HepG2 (cell line): ENCODE measurements around the gene TMEM95. TPM values are rescaled to one million over a fixed set of nuclear protein-coding genes. Genes with fewer than 3 reads are reported as not detected.

Experiments used
- ARID4A ChIP-seq: sonication (generic); formaldehyde crosslinking; IDR thresholded peaks from 2 replicates; pipeline ENCODE4 v1.5.0; 2020; ENCODE audit warnings: mild to moderate bottlenecking, missing genetic modification reagents, borderline replicate concordance
- EZH2 ChIP-seq: conservative IDR thresholded peaks from 2 replicates; pipeline ENCODE4 v1.6.1; 2012; ENCODE audit warnings: mild to moderate bottlenecking, low read depth, low read length, moderate library complexity
- HNRNPLL ChIP-seq: fragments of 200-400 bp; formaldehyde crosslinking; IDR thresholded peaks from 2 replicates; pipeline ENCODE4 v1.6.1; 2017; ENCODE audit warnings: mild to moderate bottlenecking, low read depth, low read length; ENCODE audit not compliant: poor library complexity, severe bottlenecking
- JDP2 ChIP-seq: sonication (generic); formaldehyde crosslinking; IDR thresholded peaks from 2 replicates; pipeline ENCODE4 v1.8.1; 2022; ENCODE audit warnings: missing genetic modification reagents, borderline replicate concordance
- MTF2 ChIP-seq: sonication (generic); formaldehyde crosslinking; IDR thresholded peaks from 2 replicates; pipeline ENCODE4 v1.5.0; 2020; ENCODE audit warnings: missing genetic modification reagents, borderline replicate concordance
- NFYC ChIP-seq: IDR thresholded peaks from 2 replicates; pipeline ENCODE4 v1.6.1; 2016; ENCODE audit warnings: missing genetic modification reagents, missing compliant biosample characterization
- PHB2 ChIP-seq: fragments of 450-650 bp; IDR thresholded peaks from 2 replicates; pipeline ENCODE4 v1.6.1; 2018; ENCODE audit not compliant: partially characterized antibody
- SSRP1 ChIP-seq: IDR thresholded peaks from 2 replicates; pipeline ENCODE4 v1.6.1; 2016; ENCODE audit warnings: control low read depth
- ZNF251 ChIP-seq: sonication (generic); formaldehyde crosslinking; IDR thresholded peaks from 2 replicates; pipeline ENCODE4 v1.9.0; 2021; ENCODE audit warnings: mild to moderate bottlenecking, missing genetic modification reagents
- ZNF431 ChIP-seq: sonication (generic); formaldehyde crosslinking; IDR thresholded peaks from 2 replicates; pipeline ENCODE4 v1.9.0; 2022; ENCODE audit warnings: missing genetic modification reagents, low read depth, mild to moderate bottlenecking, borderline replicate concordance
- ZNF512 ChIP-seq: sonication (generic); formaldehyde crosslinking; IDR thresholded peaks from 2 replicates; pipeline ENCODE4 v1.4.0; 2020; ENCODE audit warnings: mild to moderate bottlenecking, missing genetic modification reagents
- ZNF709 ChIP-seq: sonication (generic); formaldehyde crosslinking; IDR thresholded peaks from 2 replicates; pipeline ENCODE4 v1.5.0; 2020; ENCODE audit warnings: mild to moderate bottlenecking, missing genetic modification reagents
- polyA plus RNA-seq, 8 experiments: library from polyadenylated mRNA; depleted of rRNA in 3 of 8; stranded (reverse) in 7 of 8; unstranded in 1 of 8; fragments of >200 nt; fragmentation: Illumina TruSeq in 4 of 8; extraction: Trizol in 4 of 8; gene quantifications; 2 replicates each; pipeline versions ENCODE4 v1.2.1 to v1.2.3, GENCODE V29; 2011 to 2016; ENCODE audit warnings: low read depth in 4 of 8, missing spikeins in 1 of 8, mixed read lengths in 1 of 8; ENCODE audit not compliant: insufficient read depth in 1 of 8
- total RNA-seq, 5 experiments: library from RNA; depleted of rRNA; stranded (reverse); fragments of >200 nt; fragmentation: Illumina TruSeq; extraction: Trizol; gene quantifications; 2 replicates each; pipeline ENCODE4 v1.2.3, GENCODE V29; 2016; ENCODE audit warnings: low read depth in 1 of 5
- TF ChIP-seq, protein P1 (sequence below): sonication (generic); formaldehyde crosslinking; IDR thresholded peaks from 2 replicates; pipeline ENCODE4 v1.5.0; 2020; ENCODE audit warnings: mild to moderate bottlenecking, missing genetic modification reagents, borderline replicate concordance

TMEM95 gene
- total and polyA plus RNA-seq, 2 of the 13 experiments (the other 11 are each of a cell fraction or from before 2014, with no cell fraction given) = not detected

DNA sequence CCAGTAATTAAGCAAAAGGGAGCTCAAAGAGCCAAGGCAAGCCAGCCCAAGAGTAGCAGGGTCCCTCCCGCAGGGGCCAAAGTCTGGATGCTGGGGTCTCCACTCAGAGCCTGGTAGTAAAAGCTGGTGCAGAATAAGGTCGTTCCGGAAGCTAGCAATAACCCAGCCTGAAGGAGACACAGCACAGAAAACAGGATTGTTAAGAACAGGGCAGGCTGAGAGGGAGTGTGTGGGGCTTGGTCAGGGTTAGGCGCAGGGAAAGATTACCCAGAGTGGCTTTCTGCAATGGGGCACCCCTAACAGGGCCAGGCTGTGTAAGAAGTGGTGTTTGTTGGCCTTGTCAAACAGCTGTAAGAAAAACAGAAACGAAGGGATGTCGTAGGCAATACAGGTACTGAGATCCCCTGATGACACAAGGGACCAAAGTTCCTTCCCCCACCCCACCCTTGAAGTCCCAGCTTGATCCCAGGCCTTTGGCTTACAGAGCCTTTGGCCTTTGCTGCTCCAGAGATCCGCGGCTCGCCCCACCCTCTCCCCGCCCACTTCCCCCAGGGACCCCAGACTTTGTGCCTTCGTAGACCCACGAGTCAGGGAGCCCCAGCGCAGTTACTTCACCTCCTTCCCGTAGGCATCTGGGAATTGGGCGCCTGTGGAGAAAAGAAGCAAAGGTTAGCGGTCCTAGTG is 48.2 kb downstream of the TMEM95 start (continued):
- TF ChIP-seq MTF2 (CRISPR knock-in tag) (no peak), NFYC (no peak), JDP2 (CRISPR knock-in tag) (no peak), SSRP1 (CRISPR knock-in tag) (peak; percentile 74; the same call in 1 of the 2 replicates), ZNF251 (CRISPR knock-in tag) (no peak), ZNF709 (CRISPR knock-in tag) (no peak), EZH2 (no peak), ZNF512 (CRISPR knock-in tag) (no peak), HNRNPLL (no peak), PHB2 (no peak), ARID4A (CRISPR knock-in tag) (peak; percentile 73; the same call in 1 of the 2 replicates), ZNF431 (CRISPR knock-in tag) (no peak)
- TF ChIP-seq, protein P1, sequence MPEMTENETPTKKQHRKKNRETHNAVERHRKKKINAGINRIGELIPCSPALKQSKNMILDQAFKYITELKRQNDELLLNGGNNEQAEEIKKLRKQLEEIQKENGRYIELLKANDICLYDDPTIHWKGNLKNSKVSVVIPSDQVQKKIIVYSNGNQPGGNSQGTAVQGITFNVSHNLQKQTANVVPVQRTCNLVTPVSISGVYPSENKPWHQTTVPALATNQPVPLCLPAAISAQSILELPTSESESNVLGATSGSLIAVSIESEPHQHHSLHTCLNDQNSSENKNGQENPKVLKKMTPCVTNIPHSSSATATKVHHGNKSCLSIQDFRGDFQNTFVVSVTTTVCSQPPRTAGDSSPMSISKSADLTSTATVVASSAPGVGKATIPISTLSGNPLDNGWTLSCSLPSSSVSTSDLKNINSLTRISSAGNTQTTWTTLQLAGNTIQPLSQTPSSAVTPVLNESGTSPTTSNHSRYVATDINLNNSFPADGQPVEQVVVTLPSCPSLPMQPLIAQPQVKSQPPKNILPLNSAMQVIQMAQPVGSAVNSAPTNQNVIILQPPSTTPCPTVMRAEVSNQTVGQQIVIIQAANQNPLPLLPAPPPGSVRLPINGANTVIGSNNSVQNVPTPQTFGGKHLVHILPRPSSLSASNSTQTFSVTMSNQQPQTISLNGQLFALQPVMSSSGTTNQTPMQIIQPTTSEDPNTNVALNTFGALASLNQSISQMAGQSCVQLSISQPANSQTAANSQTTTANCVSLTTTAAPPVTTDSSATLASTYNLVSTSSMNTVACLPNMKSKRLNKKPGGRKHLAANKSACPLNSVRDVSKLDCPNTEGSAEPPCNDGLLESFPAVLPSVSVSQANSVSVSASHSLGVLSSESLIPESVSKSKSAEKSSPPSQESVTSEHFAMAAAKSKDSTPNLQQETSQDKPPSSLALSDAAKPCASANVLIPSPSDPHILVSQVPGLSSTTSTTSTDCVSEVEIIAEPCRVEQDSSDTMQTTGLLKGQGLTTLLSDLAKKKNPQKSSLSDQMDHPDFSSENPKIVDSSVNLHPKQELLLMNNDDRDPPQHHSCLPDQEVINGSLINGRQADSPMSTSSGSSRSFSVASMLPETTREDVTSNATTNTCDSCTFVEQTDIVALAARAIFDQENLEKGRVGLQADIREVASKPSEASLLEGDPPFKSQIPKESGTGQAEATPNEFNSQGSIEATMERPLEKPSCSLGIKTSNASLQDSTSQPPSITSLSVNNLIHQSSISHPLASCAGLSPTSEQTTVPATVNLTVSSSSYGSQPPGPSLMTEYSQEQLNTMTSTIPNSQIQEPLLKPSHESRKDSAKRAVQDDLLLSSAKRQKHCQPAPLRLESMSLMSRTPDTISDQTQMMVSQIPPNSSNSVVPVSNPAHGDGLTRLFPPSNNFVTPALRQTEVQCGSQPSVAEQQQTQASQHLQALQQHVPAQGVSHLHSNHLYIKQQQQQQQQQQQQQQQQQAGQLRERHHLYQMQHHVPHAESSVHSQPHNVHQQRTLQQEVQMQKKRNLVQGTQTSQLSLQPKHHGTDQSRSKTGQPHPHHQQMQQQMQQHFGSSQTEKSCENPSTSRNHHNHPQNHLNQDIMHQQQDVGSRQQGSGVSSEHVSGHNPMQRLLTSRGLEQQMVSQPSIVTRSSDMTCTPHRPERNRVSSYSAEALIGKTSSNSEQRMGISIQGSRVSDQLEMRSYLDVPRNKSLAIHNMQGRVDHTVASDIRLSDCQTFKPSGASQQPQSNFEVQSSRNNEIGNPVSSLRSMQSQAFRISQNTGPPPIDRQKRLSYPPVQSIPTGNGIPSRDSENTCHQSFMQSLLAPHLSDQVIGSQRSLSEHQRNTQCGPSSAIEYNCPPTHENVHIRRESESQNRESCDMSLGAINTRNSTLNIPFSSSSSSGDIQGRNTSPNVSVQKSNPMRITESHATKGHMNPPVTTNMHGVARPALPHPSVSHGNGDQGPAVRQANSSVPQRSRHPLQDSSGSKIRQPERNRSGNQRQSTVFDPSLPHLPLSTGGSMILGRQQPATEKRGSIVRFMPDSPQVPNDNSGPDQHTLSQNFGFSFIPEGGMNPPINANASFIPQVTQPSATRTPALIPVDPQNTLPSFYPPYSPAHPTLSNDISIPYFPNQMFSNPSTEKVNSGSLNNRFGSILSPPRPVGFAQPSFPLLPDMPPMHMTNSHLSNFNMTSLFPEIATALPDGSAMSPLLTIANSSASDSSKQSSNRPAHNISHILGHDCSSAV (CRISPR knock-in tag) = no peak
